Neural cell (in vitro differentiated cells): ENCODE measurements around the gene KCNK17.

Experiments used
- EP300 ChIP-seq: fragments of 450-650 bp; conservative IDR thresholded peaks from 2 replicates; pipeline ENCODE4 v1.6.1; 2014; ENCODE audit warnings: antibody characterized with exemption, mild to moderate bottlenecking, moderate library complexity; ENCODE audit not compliant: poor library complexity, severe bottlenecking
- EZH2 ChIP-seq: fragments of 200-600, 300-800 bp; shearing (Covaris generic), sonication (generic); IDR thresholded peaks from 2 replicates; pipeline ENCODE4 v1.6.1; 2014; ENCODE audit warnings: antibody characterized with exemption, low read length, borderline replicate concordance, mild to moderate bottlenecking; ENCODE audit not compliant: insufficient read depth, poor library complexity, severe bottlenecking
- MXI1 ChIP-seq: fragments of 450-650 bp; conservative IDR thresholded peaks from 2 replicates; pipeline ENCODE4 v1.6.1; 2014; ENCODE audit warnings: antibody characterized with exemption, mild to moderate bottlenecking; ENCODE audit not compliant: poor library complexity, severe bottlenecking
- POLR2AphosphoS5 ChIP-seq: IDR thresholded peaks from 2 replicates; pipeline ENCODE4 v1.6.1; 2012
- REST ChIP-seq: IDR thresholded peaks from 2 replicates; pipeline ENCODE4 v1.6.1; 2012; ENCODE audit warnings: borderline replicate concordance
- TF ChIP-seq, protein P1 (sequence below): fragments of 450-650 bp; IDR thresholded peaks from 2 replicates; pipeline ENCODE4 v1.5.1; 2014; ENCODE audit warnings: antibody characterized with exemption, mild to moderate bottlenecking, moderate library complexity; ENCODE audit not compliant: poor library complexity, severe bottlenecking

DNA sequence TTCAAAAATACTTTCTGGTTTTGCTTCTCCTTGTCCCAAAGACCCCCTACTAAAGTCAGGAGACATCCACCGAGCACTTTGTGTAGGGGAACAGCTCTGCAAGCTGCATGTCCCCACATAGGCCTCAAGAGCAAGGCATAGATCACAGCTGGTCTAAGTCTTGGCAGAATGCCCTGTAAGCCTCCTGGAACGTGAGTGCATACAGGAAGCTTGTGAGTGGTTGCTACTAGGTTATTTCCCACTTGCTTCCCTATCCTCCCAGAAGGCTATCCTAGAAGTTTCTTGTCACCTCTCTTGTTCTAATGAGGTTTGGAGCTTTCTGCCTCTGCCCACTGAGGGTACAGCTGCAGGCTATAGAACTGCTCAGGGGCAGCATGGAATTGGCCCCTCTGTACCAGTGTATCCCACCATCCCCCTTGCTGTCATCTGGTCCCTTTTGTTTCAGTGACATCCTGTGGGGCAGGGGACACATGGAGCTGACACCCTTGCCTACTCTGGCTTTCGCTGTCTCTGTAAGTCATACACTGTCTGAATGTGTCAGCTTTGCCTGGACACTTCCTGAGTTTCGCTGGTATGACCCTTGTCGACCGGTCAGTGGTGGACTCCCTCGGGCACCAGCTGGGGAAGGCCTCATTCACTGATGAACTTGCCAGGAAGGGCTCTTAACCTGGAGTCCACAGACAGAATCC lies 43.9 kb upstream of the KCNK17 start:
- TF ChIP-seq, protein P1, sequence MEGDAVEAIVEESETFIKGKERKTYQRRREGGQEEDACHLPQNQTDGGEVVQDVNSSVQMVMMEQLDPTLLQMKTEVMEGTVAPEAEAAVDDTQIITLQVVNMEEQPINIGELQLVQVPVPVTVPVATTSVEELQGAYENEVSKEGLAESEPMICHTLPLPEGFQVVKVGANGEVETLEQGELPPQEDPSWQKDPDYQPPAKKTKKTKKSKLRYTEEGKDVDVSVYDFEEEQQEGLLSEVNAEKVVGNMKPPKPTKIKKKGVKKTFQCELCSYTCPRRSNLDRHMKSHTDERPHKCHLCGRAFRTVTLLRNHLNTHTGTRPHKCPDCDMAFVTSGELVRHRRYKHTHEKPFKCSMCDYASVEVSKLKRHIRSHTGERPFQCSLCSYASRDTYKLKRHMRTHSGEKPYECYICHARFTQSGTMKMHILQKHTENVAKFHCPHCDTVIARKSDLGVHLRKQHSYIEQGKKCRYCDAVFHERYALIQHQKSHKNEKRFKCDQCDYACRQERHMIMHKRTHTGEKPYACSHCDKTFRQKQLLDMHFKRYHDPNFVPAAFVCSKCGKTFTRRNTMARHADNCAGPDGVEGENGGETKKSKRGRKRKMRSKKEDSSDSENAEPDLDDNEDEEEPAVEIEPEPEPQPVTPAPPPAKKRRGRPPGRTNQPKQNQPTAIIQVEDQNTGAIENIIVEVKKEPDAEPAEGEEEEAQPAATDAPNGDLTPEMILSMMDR, result no peak
- TF ChIP-seq EP300 (no peak), MXI1 (no peak), REST (no peak), POLR2AphosphoS5 (no peak), EZH2 (no peak)
